Vagina (tissue), 2 donors: ENCODE data around the gene GPR15. TPM values are rescaled to one million over a fixed set of nuclear protein-coding genes. Genes with fewer than 3 reads are reported as not detected.

Experiments
- DNase-seq, 2 donors: peaks; one replicate each; pipeline ENCODE4 v3.0.0-alpha.2; 2017; ENCODE audit errors: extremely low spot score in 2 of 2
- H3K27ac ChIP-seq: fragments of 200-600 bp; sonication (generic); one replicate; pipeline ENCODE4 v1.5.1; 2019
- H3K27me3 ChIP-seq: fragments of 200-600 bp; sonication (generic); one replicate; pipeline ENCODE4 v1.5.1; 2019
- H3K36me3 ChIP-seq, 2 donors: fragments of 200-600 bp; sonication (generic); one replicate each; pipeline ENCODE4 v1.5.1; 2017 to 2019
- H3K4me1 ChIP-seq: fragments of 200-600 bp; sonication (generic); one replicate; pipeline ENCODE4 v1.5.1; 2019
- H3K4me3 ChIP-seq, 2 donors: fragments of 200-600 bp; sonication (generic); 1 replicate in 1 of 2; 2 replicates in 1 of 2; pipeline ENCODE4 v1.5.1; 2016 to 2019
- H3K9me3 ChIP-seq: fragments of 200-600 bp; sonication (generic); one replicate; pipeline ENCODE4 v1.5.1; 2019
- CTCF ChIP-seq, 3 experiments: fragments of 450-650 bp in 2 of 3; fragments of 200-600 bp in 1 of 3; sonication (generic) in 1 of 3; IDR thresholded peaks; one replicate each; pipeline ENCODE4 v1.5.1; 2017 to 2019; ENCODE audit warnings: antibody characterized with exemption in 3 of 3, mild to moderate bottlenecking in 2 of 3, moderate library complexity in 2 of 3
- POLR2A ChIP-seq, 2 donors: fragments of 450-650 bp; IDR thresholded peaks; one replicate each; pipeline ENCODE4 v1.6.1; 2017; ENCODE audit warnings: antibody characterized with exemption in 2 of 2, mild to moderate bottlenecking in 2 of 2, moderate library complexity in 2 of 2
- POLR2AphosphoS5 ChIP-seq, 2 donors: sonication (generic); formaldehyde crosslinking; IDR thresholded peaks; one replicate each; pipeline ENCODE4 v1.9.0; 2017; ENCODE audit warnings: antibody characterized with exemption in 2 of 2, mild to moderate bottlenecking in 2 of 2, low read depth in 1 of 2; ENCODE audit not compliant: insufficient read depth in 1 of 2
- intact Hi-C: fragments of 100-400 bp; cut with DNase I; formaldehyde crosslinking; loops from one replicate; pipeline ENCODE4 v1.15.1; 2023
- total RNA-seq: library from RNA; depleted of rRNA; stranded (reverse); fragments of >200 nt; gene quantifications from one replicate; pipeline ENCODE4 v1.2.3, GENCODE V29; 2016

Gene GPR15
- total RNA-seq, 1 donor from 2014 or later, result 1.2 TPM

DNA sequence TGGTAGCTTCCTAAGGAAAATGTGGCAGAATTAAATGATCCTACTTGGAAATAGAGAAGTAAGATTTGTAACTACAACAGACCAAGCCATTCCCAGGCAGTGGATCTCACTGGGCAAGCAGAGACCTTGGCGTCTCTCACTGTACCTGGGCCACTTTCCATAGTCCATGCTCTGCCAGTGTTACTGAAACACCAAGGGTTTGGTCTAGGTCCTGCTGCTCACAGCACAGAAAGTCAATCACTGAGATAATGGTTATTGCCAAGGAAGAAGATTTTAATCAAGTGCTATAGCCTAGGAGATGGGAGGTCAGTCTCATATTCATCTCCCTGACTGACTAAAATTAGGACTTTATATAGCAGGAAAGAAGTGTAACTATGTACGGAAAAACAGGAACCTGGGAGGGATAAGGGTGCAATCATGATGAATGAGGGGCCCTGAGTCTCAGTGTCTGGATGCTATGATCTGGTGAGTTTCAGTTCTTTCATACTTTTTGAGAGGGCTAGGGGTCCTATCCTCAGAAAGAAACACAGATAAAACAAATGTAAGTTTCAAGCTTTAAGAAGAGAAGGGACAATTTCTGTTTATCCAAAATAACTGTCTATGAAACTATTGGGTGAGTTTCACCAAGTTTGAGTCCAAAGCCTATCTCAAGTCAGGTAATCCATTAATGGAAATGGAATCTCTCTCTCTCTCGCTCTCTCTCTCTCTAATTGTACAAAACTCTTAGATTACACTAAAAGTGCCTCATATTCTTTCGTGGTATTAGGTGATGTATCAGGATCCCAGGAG lies 20.6 kb downstream of the GPR15 start:
- H3K4me3 ChIP-seq, result no peak overlapping the region
- DNase-seq, result no peak
- no peaks in the 10 kb centered on the region for H3K36me3 ChIP-seq
- H3K27ac ChIP-seq, result no peak overlapping the region
- intact Hi-C loops, result no loop called here
- H3K4me1 ChIP-seq, result no peaks in the 10 kb centered on the region
- TF ChIP-seq POLR2AphosphoS5 (IDR thresholded peaks at IDR 0.05; ENCODE audit: insufficient read depth in 1 of 2, low read depth in 1 of 2) (no peak), CTCF (IDR thresholded peaks at IDR 0.05) (no peak), POLR2A (IDR thresholded peaks at IDR 0.05) (no peak)
- H3K9me3 ChIP-seq, result no peaks in the 10 kb centered on the region
- no peaks in the 10 kb centered on the region for H3K27me3 ChIP-seq

- intact Hi-C loops, result no loop called here
- Histone ChIP-seq H3K27me3 (no peaks in the 10 kb centered on the region), H3K27ac (no peak overlapping the region), H3K4me3 (no peak overlapping the region), H3K4me1 (no peaks in the 10 kb centered on the region), H3K36me3 (no peaks in the 10 kb centered on the region), H3K9me3 (no peaks in the 10 kb centered on the region)
- no peak for DNase-seq
- TF ChIP-seq CTCF (IDR thresholded peaks at IDR 0.05), result no peak
- no peak for TF ChIP-seq POLR2AphosphoS5 (IDR thresholded peaks at IDR 0.05; ENCODE audit: insufficient read depth in 1 of 2, low read depth in 1 of 2)
- TF ChIP-seq POLR2A (IDR thresholded peaks at IDR 0.05), result no peak
These were observed 21.3 kb downstream of the GPR15 start for GRCh38 chr3:98553021-98553563.

GRCh38 chr3:98553753-98554152 lies 22.0 kb downstream of the GPR15 start:
- no peak overlapping the region for H3K4me3 ChIP-seq
- H3K36me3 ChIP-seq, result no peaks in the 10 kb centered on the region
- no peak overlapping the region for H3K27ac ChIP-seq
- intact Hi-C loops, result no loop called here
- H3K27me3 ChIP-seq, result no peaks in the 10 kb centered on the region
- DNase-seq, result no peak
- no peak for TF ChIP-seq CTCF (IDR thresholded peaks at IDR 0.05)
- no peak for TF ChIP-seq POLR2A (IDR thresholded peaks at IDR 0.05)
- no peak for TF ChIP-seq POLR2AphosphoS5 (IDR thresholded peaks at IDR 0.05; ENCODE audit: insufficient read depth in 1 of 2, low read depth in 1 of 2)
- H3K9me3 ChIP-seq, result no peaks in the 10 kb centered on the region
- no peaks in the 10 kb centered on the region for H3K4me1 ChIP-seq

DNA sequence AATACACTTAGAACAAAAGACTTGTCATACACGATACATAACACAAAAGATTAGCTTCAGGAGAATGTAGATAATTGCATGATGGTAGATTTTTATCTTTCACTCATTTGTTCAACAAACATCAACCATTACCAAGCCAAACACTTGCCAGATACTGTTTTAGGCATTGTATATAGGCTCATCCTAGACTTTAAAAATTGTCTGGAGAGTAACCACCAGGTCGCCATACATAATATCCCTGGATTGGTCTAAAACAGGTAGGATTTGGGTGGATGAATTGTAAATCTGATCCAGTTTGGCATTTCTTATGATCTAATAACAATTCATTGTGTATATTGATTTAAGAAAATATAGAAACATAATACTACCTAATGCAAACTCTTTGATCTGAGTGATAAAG lies 22.8 kb downstream of the GPR15 start:
- no peaks in the 10 kb centered on the region for H3K36me3 ChIP-seq
- no peak for DNase-seq
- no peaks in the 10 kb centered on the region for H3K27me3 ChIP-seq
- TF ChIP-seq CTCF (IDR thresholded peaks at IDR 0.05) (no peak), POLR2AphosphoS5 (IDR thresholded peaks at IDR 0.05; ENCODE audit: insufficient read depth in 1 of 2, low read depth in 1 of 2) (no peak)
- H3K4me1 ChIP-seq, result no peaks in the 10 kb centered on the region
- no peak overlapping the region for H3K4me3 ChIP-seq
- no peak overlapping the region for H3K27ac ChIP-seq
- H3K9me3 ChIP-seq, result no peaks in the 10 kb centered on the region
- intact Hi-C loops, result no loop called here

DNA sequence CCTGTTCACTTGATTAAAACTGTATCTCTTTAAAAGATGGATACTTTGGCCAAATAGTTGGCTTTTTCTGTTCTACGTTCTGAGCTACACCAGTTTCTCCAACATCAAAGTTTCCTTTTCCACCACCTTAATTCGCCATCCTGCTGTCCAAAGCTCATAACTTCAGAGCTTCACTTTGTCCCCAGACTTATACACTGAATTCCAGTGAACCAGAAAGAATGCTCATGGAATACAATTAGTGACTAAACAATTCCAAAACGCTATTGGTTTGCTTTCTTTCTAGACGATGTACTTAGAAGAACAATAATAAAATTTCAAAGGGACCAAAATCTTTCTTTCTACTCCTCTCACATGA lies 23.2 kb downstream of the GPR15 start:
- TF ChIP-seq POLR2AphosphoS5 (IDR thresholded peaks at IDR 0.05; ENCODE audit: insufficient read depth in 1 of 2, low read depth in 1 of 2), result no peak
- intact Hi-C loops, result no loop called here

More for the DNA sequence above, 23.2 kb downstream of the GPR15 start:
- DNase-seq, result no peak
- H3K4me3 ChIP-seq, result no peak overlapping the region
- H3K27ac ChIP-seq, result no peak overlapping the region
- no peaks in the 10 kb centered on the region for H3K27me3 ChIP-seq
- no peaks in the 10 kb centered on the region for H3K9me3 ChIP-seq
- H3K36me3 ChIP-seq, result no peaks in the 10 kb centered on the region
- H3K4me1 ChIP-seq, result no peaks in the 10 kb centered on the region
